ENCODE measurements around the gene GNS. TPM values are rescaled to one million over a fixed set of nuclear protein-coding genes. Genes with fewer than 3 reads are reported as not detected.

GNS gene
- total RNA-seq, 1 donor from 2014 or later, result 135 TPM

DNA sequence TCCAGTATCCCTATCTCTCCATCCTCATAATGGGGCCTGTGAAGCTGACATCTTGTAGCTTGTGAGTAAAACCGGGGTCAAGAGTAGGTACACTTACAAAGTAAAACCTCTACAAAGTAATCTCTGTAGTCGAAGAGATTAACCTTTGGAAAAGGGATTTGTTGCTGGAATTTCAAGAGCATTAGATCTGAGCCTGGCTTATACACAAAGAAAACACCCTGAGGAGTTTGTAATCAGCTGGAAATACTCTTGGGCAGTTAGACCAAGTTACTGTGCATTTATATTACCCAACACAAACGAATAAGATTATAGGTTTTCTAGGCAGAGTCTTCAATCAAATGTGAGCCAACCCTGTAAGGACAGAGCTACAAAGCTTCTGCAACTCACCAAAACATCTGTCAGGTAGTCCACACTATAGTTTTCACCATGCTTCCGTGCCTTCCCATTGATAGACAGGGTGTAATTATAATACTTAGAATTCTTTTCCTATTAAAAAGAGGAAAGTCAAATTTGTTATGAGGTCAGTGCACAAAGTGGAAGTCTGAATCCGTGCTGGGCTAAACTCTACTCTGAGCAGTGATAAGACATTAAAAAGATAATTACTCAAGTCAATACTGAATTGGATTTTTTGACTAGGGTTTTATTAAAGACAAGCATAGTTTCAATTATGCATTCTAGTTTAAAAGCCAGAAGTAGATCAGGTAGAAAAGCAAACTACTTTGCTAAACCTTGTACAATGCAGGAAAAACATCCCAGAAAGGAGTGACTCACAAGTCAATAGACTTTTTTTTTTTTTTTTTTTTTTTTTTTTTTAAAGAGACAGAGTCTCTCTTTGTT lies 14.6 kb downstream of the GNS start:
- TF ChIP-seq, protein P1, sequence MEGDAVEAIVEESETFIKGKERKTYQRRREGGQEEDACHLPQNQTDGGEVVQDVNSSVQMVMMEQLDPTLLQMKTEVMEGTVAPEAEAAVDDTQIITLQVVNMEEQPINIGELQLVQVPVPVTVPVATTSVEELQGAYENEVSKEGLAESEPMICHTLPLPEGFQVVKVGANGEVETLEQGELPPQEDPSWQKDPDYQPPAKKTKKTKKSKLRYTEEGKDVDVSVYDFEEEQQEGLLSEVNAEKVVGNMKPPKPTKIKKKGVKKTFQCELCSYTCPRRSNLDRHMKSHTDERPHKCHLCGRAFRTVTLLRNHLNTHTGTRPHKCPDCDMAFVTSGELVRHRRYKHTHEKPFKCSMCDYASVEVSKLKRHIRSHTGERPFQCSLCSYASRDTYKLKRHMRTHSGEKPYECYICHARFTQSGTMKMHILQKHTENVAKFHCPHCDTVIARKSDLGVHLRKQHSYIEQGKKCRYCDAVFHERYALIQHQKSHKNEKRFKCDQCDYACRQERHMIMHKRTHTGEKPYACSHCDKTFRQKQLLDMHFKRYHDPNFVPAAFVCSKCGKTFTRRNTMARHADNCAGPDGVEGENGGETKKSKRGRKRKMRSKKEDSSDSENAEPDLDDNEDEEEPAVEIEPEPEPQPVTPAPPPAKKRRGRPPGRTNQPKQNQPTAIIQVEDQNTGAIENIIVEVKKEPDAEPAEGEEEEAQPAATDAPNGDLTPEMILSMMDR (IDR thresholded peaks at IDR 0.05), result no peak
- Mint-ChIP-seq H3K27me3 (ENCODE audit: low read depth) (no peaks in the 10 kb centered on the region), H3K9me3 (ENCODE audit: low read depth) (no peaks in the 10 kb centered on the region), H3K4me1 (ENCODE audit: low read depth) (peaks cover 36% of the 10 kb centered on the region), H3K27ac (ENCODE audit: unreplicated experiment) (peak overlapping the region; percentile 27), H3K36me3 (ENCODE audit: low read depth) (peaks cover 32% of the 10 kb centered on the region), H3K4me3 (ENCODE audit: unreplicated experiment) (no peak overlapping the region)
- no peak for DNase-seq (ENCODE audit: low spot score)

DNA sequence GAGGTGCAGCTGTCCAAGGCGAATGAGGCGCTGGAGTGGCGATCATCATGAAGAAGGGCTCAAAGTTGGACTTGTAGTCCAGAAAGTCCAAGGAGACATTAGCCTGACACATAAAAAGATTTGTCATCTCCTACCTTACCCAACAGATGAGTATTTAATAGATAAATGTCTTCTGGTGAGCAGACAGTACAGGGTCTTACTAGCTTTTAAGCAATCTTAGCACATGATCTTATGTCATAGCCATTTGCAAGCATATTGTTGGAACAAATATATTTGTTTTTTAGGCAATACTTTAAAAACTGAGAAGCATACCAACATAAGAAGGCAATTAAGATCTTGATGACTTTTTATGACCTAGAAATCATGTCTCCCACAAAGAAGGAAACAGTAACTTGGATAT lies 16.0 kb downstream of the GNS start:
- Mint-ChIP-seq H3K27me3 (ENCODE audit: low read depth) (no peaks in the 10 kb centered on the region), H3K27ac (ENCODE audit: unreplicated experiment) (no peak overlapping the region), H3K36me3 (ENCODE audit: low read depth) (peaks cover 37% of the 10 kb centered on the region), H3K9me3 (ENCODE audit: low read depth) (no peaks in the 10 kb centered on the region), H3K4me3 (ENCODE audit: unreplicated experiment) (no peak overlapping the region), H3K4me1 (ENCODE audit: low read depth) (peaks cover 40% of the 10 kb centered on the region)
- DNase-seq (ENCODE audit: low spot score), result no peak
- TF ChIP-seq, protein P1 (IDR thresholded peaks at IDR 0.05), result no peak

DNA sequence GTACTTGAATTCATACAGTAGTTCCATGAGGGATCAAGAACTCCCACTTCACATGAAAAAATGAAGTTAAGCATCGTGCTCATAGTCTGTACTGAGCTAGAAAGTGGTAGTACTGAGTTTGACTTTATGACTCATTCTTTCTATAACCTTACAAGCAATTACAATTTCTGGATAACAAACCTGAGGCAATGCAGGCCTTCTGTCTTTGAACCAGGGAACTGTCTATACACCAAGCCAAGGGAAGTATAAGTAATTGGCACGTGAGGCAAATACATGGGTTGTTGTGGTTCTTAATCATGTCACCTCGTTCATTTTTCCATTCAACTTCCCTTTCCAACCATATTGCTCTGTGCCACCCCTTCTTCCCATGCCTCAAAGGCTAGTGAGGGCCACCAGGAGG lies 16.8 kb downstream of the GNS start:
- peaks cover 40% of the 10 kb centered on the region for H3K36me3 Mint-ChIP-seq (ENCODE audit: low read depth)
- H3K27ac Mint-ChIP-seq (ENCODE audit: unreplicated experiment), result no peak overlapping the region
- TF ChIP-seq, protein P1 (IDR thresholded peaks at IDR 0.05), result no peak
- no peak for DNase-seq (ENCODE audit: low spot score)
- no peaks in the 10 kb centered on the region for H3K9me3 Mint-ChIP-seq (ENCODE audit: low read depth)
- H3K4me1 Mint-ChIP-seq (ENCODE audit: low read depth), result peaks cover 40% of the 10 kb centered on the region
- no peaks in the 10 kb centered on the region for H3K27me3 Mint-ChIP-seq (ENCODE audit: low read depth)
- H3K4me3 Mint-ChIP-seq (ENCODE audit: unreplicated experiment), result no peak overlapping the region

DNA sequence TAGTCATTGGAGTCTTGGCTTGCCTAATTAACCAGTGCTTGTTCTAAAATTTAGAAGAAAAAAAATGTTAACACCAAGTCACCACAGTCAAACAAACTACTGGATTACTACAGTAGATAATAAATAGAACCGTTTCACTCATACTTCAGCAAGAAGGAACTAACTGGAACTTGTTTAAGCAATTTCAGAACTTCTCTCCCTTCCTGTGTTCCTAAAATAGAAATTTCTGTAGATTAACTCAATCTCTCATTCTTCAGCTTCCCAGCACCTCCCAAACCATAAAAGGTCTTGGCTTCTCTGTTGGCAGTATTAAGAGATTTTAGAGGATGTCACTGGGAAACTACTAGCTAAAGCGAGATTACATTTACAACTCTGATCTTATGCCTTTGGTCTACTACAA lies 18.6 kb downstream of the GNS start:
- peaks cover 50% of the 10 kb centered on the region for H3K36me3 Mint-ChIP-seq (ENCODE audit: low read depth)
- no peak for DNase-seq (ENCODE audit: low spot score)
- no peak overlapping the region for H3K4me3 Mint-ChIP-seq (ENCODE audit: unreplicated experiment)
- H3K27me3 Mint-ChIP-seq (ENCODE audit: low read depth), result no peaks in the 10 kb centered on the region
- H3K27ac Mint-ChIP-seq (ENCODE audit: unreplicated experiment), result no peak overlapping the region
- TF ChIP-seq, protein P1 (IDR thresholded peaks at IDR 0.05), result no peak
- no peaks in the 10 kb centered on the region for H3K9me3 Mint-ChIP-seq (ENCODE audit: low read depth)
- peaks cover 37% of the 10 kb centered on the region for H3K4me1 Mint-ChIP-seq (ENCODE audit: low read depth)

DNA sequence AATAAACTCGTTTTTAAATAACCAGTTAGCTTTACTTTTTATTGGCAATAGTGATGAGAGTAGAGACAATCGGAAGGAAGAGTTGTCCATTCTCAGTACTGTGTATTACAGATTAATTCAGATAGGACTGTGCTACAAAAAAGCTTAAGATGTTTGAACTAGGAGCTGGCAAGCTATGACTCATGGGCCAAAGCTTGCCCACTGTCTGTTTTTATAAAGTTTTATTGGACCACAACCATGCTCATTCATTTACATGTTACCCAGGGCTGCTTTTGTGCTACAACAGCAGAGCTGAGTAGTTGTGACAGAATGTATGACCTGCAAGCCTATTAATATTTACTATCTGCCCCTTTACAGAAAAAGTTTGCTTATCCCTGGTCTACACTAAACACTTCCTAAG lies 19.4 kb downstream of the GNS start:
- Mint-ChIP-seq H3K4me1 (ENCODE audit: low read depth) (peaks cover 37% of the 10 kb centered on the region), H3K36me3 (ENCODE audit: low read depth) (peaks cover 45% of the 10 kb centered on the region), H3K9me3 (ENCODE audit: low read depth) (no peaks in the 10 kb centered on the region), H3K27me3 (ENCODE audit: low read depth) (no peaks in the 10 kb centered on the region), H3K27ac (ENCODE audit: unreplicated experiment) (no peak overlapping the region), H3K4me3 (ENCODE audit: unreplicated experiment) (no peak overlapping the region)
- TF ChIP-seq, protein P1 (IDR thresholded peaks at IDR 0.05), result no peak
- no peak for DNase-seq (ENCODE audit: low spot score)

All from chondrocyte (in vitro differentiated cells).